ENCODE data around the gene PICALM.

GRCh38 chr11:86118253-86118652 is 49.4 kb upstream of the PICALM start:
- TF ChIP-seq CTCF (conservative IDR thresholded peaks at IDR 0.05; ENCODE audit: low read depth, low read length) (no peak), CEBPB (IDR thresholded peaks at IDR 0.05; ENCODE audit: low read depth, low read length) (no peak), RFX5 (IDR thresholded peaks at IDR 0.05; ENCODE audit: low read depth, low read length) (no peak), MAFK (IDR thresholded peaks at IDR 0.05; ENCODE audit: low read depth, low read length) (no peak), POLR2A (IDR thresholded peaks at IDR 0.05; ENCODE audit: low read depth, low read length) (no peak)

Data from IMR-90 (cell line).